Ishikawa (cell line): ENCODE measurements around the gene TBC1D22B.

Experiments
- CEBPB ChIP-seq: IDR thresholded peaks from 2 replicates; pipeline ENCODE4 v1.6.1; 2012
- CREB1 ChIP-seq: IDR thresholded peaks from 2 replicates; pipeline ENCODE4 v1.6.1; 2012; ENCODE audit warnings: low read depth
- EGR1 ChIP-seq: IDR thresholded peaks from 2 replicates; pipeline ENCODE4 v1.6.1; 2012
- EP300 ChIP-seq: IDR thresholded peaks from 2 replicates; pipeline ENCODE4 v1.6.1; 2012; ENCODE audit warnings: borderline replicate concordance
- FOXM1 ChIP-seq: IDR thresholded peaks from 2 replicates; pipeline ENCODE4 v1.6.1; 2012; ENCODE audit warnings: low read depth, borderline replicate concordance
- NFIC ChIP-seq: IDR thresholded peaks from 2 replicates; pipeline ENCODE4 v1.6.1; 2012
- RAD21 ChIP-seq: IDR thresholded peaks from 2 replicates; pipeline ENCODE4 v1.6.1; 2012; ENCODE audit warnings: low read depth
- TAF1 ChIP-seq: IDR thresholded peaks from 2 replicates; pipeline ENCODE4 v1.6.1; 2012; ENCODE audit warnings: low read depth, mild to moderate bottlenecking
- TCF12 ChIP-seq: IDR thresholded peaks from 2 replicates; pipeline ENCODE4 v1.6.1; 2012; ENCODE audit warnings: low read depth
- TEAD4 ChIP-seq: IDR thresholded peaks from 2 replicates; pipeline ENCODE4 v1.6.1; 2012
- USF1 ChIP-seq: IDR thresholded peaks from 2 replicates; pipeline ENCODE4 v1.6.1; 2012
- YY1 ChIP-seq: IDR thresholded peaks from 2 replicates; pipeline ENCODE4 v1.6.1; 2012; ENCODE audit warnings: low read depth
- ZBTB7A ChIP-seq: IDR thresholded peaks from 2 replicates; pipeline ENCODE4 v1.6.1; 2012; ENCODE audit warnings: low read depth
- TF ChIP-seq, protein P1 (sequence below): IDR thresholded peaks from 2 replicates; pipeline ENCODE4 v1.6.1; 2012
- TF ChIP-seq, protein P2 (sequence below): IDR thresholded peaks from 2 replicates; pipeline ENCODE4 v1.6.1; 2012; ENCODE audit warnings: low read depth, mild to moderate bottlenecking

Gene TBC1D22B

GRCh38 chr6:37287519-37288157, 30.1 kb downstream of the TBC1D22B start:
- TF ChIP-seq YY1 (no peak), EP300 (no peak), USF1 (no peak), FOXM1 (no peak), CREB1 (no peak), CEBPB (no peak), TCF12 (no peak), TEAD4 (no peak), NFIC (no peak), EGR1 (no peak), RAD21 (no peak), TAF1 (no peak), ZBTB7A (no peak)
- TF ChIP-seq, protein P1, sequence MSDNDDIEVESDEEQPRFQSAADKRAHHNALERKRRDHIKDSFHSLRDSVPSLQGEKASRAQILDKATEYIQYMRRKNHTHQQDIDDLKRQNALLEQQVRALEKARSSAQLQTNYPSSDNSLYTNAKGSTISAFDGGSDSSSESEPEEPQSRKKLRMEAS, result no peak
- TF ChIP-seq, protein P2, sequence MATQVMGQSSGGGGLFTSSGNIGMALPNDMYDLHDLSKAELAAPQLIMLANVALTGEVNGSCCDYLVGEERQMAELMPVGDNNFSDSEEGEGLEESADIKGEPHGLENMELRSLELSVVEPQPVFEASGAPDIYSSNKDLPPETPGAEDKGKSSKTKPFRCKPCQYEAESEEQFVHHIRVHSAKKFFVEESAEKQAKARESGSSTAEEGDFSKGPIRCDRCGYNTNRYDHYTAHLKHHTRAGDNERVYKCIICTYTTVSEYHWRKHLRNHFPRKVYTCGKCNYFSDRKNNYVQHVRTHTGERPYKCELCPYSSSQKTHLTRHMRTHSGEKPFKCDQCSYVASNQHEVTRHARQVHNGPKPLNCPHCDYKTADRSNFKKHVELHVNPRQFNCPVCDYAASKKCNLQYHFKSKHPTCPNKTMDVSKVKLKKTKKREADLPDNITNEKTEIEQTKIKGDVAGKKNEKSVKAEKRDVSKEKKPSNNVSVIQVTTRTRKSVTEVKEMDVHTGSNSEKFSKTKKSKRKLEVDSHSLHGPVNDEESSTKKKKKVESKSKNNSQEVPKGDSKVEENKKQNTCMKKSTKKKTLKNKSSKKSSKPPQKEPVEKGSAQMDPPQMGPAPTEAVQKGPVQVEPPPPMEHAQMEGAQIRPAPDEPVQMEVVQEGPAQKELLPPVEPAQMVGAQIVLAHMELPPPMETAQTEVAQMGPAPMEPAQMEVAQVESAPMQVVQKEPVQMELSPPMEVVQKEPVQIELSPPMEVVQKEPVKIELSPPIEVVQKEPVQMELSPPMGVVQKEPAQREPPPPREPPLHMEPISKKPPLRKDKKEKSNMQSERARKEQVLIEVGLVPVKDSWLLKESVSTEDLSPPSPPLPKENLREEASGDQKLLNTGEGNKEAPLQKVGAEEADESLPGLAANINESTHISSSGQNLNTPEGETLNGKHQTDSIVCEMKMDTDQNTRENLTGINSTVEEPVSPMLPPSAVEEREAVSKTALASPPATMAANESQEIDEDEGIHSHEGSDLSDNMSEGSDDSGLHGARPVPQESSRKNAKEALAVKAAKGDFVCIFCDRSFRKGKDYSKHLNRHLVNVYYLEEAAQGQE, result no peak

- TF ChIP-seq, protein P2, result no peak
- TF ChIP-seq USF1, result no peak
- no peak for TF ChIP-seq TCF12
- TF ChIP-seq YY1, result no peak
- no peak for TF ChIP-seq FOXM1
- no peak for TF ChIP-seq EGR1
- TF ChIP-seq RAD21, result no peak
- TF ChIP-seq CEBPB, result no peak
- TF ChIP-seq CREB1, result no peak
- no peak for TF ChIP-seq TAF1
- TF ChIP-seq, protein P1, result no peak
- no peak for TF ChIP-seq TEAD4
- TF ChIP-seq NFIC, result no peak
- no peak for TF ChIP-seq ZBTB7A
- TF ChIP-seq EP300, result no peak
Measured at GRCh38 chr6:37288247-37288646, 30.7 kb downstream of the TBC1D22B start.

GRCh38 chr6:37289931-37290330, 32.4 kb downstream of the TBC1D22B start:
- TF ChIP-seq, protein P2, result no peak
- TF ChIP-seq EGR1, result no peak
- no peak for TF ChIP-seq USF1
- no peak for TF ChIP-seq TCF12
- no peak for TF ChIP-seq CEBPB
- TF ChIP-seq YY1, result no peak
- no peak for TF ChIP-seq FOXM1

DNA sequence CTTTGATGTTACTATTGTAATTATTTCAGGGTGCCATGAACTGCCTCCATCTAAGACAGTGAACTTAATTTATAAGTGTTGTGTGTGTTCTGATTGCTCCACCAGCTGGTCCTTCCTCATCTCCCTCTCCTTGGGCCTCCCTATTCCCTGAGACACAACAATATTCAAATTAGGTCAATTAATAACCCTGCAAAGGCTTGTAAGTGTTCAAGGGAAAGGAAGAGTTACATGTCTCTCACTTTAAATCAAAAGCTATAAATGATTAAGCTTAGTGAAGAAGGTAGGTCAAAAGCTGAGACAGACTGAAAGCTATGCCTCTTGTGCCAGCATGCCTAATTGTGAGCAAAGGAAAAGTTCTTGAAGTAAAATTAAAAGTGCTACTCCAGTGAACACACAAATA, 35.9 kb downstream of the TBC1D22B start:
- no peak for TF ChIP-seq FOXM1
- TF ChIP-seq EP300, result no peak
- TF ChIP-seq TCF12, result no peak
- TF ChIP-seq, protein P1, result no peak
- no peak for TF ChIP-seq TEAD4
- TF ChIP-seq RAD21, result no peak
- no peak for TF ChIP-seq EGR1
- no peak for TF ChIP-seq ZBTB7A
- no peak for TF ChIP-seq USF1
- TF ChIP-seq CREB1, result no peak
- TF ChIP-seq, protein P2, result no peak
- TF ChIP-seq CEBPB, result no peak
- no peak for TF ChIP-seq NFIC
- TF ChIP-seq TAF1, result no peak
- TF ChIP-seq YY1, result no peak
